Caco-2 (cell line): ENCODE data around the gene PPP1R14B. TPM values are rescaled to one million over a fixed set of nuclear protein-coding genes. Genes with fewer than 3 reads are reported as not detected.

Experiments used
- BruUV-seq: library from RNA; stranded (reverse); fragments of 400-500 nt; replicated peaks from 2 replicates; lab custom pipeline; 2021; lab: Mats Ljungman, UMichigan
- CTCF ChIA-PET: fragments of 300-600 bp; sonication (Branson Sonifier 250); formaldehyde crosslinking; loops from one replicate; lab custom pipeline; 2022; ENCODE audit warnings: antibody characterized with exemption; lab: Charles Lee
- POLR2A ChIA-PET: fragments of 300-600 bp; sonication (Branson Sonifier 250); formaldehyde crosslinking; loops from one replicate; lab custom pipeline; 2022; ENCODE audit warnings: antibody characterized with exemption; lab: Charles Lee
- DNase-seq, 2 experiments: peaks; one replicate each; pipeline versions ENCODE4 v3.0.0 to v3.0.0-alpha.2; 2020 to 2022
- H3K27me3 ChIP-seq: replicated peaks from 2 replicates; pipeline ENCODE4 v1.6.0; 2011; ENCODE audit warnings: low read length; ENCODE audit not compliant: control insufficient read depth, insufficient read depth
- H3K36me3 ChIP-seq: 2 replicates; pipeline ENCODE4 v1.5.1; 2011; ENCODE audit warnings: low read length; ENCODE audit not compliant: control insufficient read depth, insufficient read depth
- H3K4me1 ChIP-seq: fragments of 250-450 bp; sonication (Bioruptor Pico); 2 replicates; pipeline ENCODE4 v1.5.1; 2020; ENCODE audit warnings: mild to moderate bottlenecking
- H3K4me3 ChIP-seq: 2 replicates; pipeline ENCODE4 v1.5.1; 2011; ENCODE audit warnings: low read depth, mild to moderate bottlenecking, control low read depth, low read length
- H3K9me3 ChIP-seq: fragments of 250-450 bp; sonication (Bioruptor Pico); 2 replicates; pipeline ENCODE4 v1.5.1; 2020; ENCODE audit warnings: mild to moderate bottlenecking, moderate library complexity
- H3K27ac Mint-ChIP-seq: one replicate; pipeline ENCODE4 v1.8.0; 2022; ENCODE audit warnings: mixed read lengths; ENCODE audit not compliant: unreplicated experiment
- H3K27me3 Mint-ChIP-seq: one replicate; pipeline ENCODE4 v1.8.0; 2022; ENCODE audit warnings: mixed read lengths; ENCODE audit not compliant: insufficient read depth, unreplicated experiment
- H3K36me3 Mint-ChIP-seq: one replicate; pipeline ENCODE4 v1.8.0; 2022; ENCODE audit warnings: mild to moderate bottlenecking, mixed read lengths; ENCODE audit not compliant: insufficient read depth, unreplicated experiment
- H3K4me1 Mint-ChIP-seq: one replicate; pipeline ENCODE4 v1.8.0; 2022; ENCODE audit warnings: low read depth, mixed read lengths; ENCODE audit not compliant: unreplicated experiment
- H3K4me3 Mint-ChIP-seq: one replicate; pipeline ENCODE4 v1.8.0; 2022; ENCODE audit warnings: mild to moderate bottlenecking, moderate library complexity, mixed read lengths; ENCODE audit not compliant: unreplicated experiment
- H3K9me3 Mint-ChIP-seq: one replicate; pipeline ENCODE4 v1.8.0; 2022; ENCODE audit warnings: mixed read lengths; ENCODE audit not compliant: unreplicated experiment
- intact Hi-C: fragments of 100-400 bp; cut with micrococcal nuclease; formaldehyde crosslinking; loops from one replicate; pipeline ENCODE4 v1.10.0; 2022; ENCODE audit not compliant: unreplicated experiment
- total RNA-seq: library from RNA; stranded (reverse); gene quantifications from 2 replicates; pipeline ENCODE4 v1.2.3, GENCODE V29; 2022
- TF ChIP-seq, protein P1 (sequence below), 2 experiments: fragments of 200-600 bp in 1 of 2; IDR thresholded peaks; 1 replicate in 1 of 2; 2 replicates in 1 of 2; pipeline versions ENCODE4 v1.5.1 to v1.8.0; 2011 to 2022; ENCODE audit warnings: antibody characterized with exemption in 1 of 2, control low read depth in 1 of 2, inconsistent platforms in 1 of 2, low read depth in 1 of 2, low read length in 1 of 2, mild to moderate bottlenecking in 1 of 2, moderate library complexity in 1 of 2; ENCODE audit not compliant: insufficient read depth in 1 of 2, severe bottlenecking in 1 of 2, unreplicated experiment in 1 of 2

Gene PPP1R14B
- total RNA-seq, 1 experiment from 2014 or later: 162 TPM

DNA sequence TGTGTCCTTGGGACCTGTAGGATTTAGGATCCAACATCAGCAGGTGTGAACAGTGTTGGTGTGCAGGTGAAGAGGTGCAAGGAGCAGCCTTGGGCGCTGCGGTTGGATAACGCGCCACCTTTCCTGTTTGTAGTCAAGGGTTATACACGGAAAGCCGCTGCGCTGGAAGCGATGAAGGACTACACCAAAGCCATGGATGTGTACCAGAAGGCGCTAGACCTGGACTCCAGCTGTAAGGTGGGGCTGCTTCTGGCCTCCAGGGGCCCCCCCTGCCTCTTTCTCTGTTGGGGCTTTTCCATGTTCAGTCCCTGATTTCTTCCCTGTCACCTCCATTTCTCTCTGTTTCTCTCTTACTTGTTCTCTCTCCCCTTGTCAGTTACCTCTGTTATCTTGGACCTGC, 43.8 kb downstream of the PPP1R14B start:
- ChIA-PET CTCF (no interaction called here), POLR2A (no interaction called here)
- Histone ChIP-seq H3K27me3 (no peaks in the 10 kb centered on the region), H3K4me1 (no peaks in the 10 kb centered on the region), H3K4me3 (no peak overlapping the region), H3K9me3 (no peaks in the 10 kb centered on the region), H3K36me3 (peaks cover 7% of the 10 kb centered on the region)
- DNase-seq: no peak
- Mint-ChIP-seq H3K4me3 (no peak overlapping the region), H3K4me1 (no peaks in the 10 kb centered on the region), H3K9me3 (no peaks in the 10 kb centered on the region), H3K27ac (no peak overlapping the region), H3K27me3 (no peaks in the 10 kb centered on the region), H3K36me3 (peaks cover 85% of the 10 kb centered on the region)
- no TSS peak for BruUV-seq
- TF ChIP-seq, protein P1, sequence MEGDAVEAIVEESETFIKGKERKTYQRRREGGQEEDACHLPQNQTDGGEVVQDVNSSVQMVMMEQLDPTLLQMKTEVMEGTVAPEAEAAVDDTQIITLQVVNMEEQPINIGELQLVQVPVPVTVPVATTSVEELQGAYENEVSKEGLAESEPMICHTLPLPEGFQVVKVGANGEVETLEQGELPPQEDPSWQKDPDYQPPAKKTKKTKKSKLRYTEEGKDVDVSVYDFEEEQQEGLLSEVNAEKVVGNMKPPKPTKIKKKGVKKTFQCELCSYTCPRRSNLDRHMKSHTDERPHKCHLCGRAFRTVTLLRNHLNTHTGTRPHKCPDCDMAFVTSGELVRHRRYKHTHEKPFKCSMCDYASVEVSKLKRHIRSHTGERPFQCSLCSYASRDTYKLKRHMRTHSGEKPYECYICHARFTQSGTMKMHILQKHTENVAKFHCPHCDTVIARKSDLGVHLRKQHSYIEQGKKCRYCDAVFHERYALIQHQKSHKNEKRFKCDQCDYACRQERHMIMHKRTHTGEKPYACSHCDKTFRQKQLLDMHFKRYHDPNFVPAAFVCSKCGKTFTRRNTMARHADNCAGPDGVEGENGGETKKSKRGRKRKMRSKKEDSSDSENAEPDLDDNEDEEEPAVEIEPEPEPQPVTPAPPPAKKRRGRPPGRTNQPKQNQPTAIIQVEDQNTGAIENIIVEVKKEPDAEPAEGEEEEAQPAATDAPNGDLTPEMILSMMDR (IDR thresholded peaks at IDR 0.05; ENCODE audit: insufficient read depth in 1 of 2, low read depth in 1 of 2, low read length in 1 of 2, severe bottlenecking in 1 of 2, unreplicated experiment in 1 of 2): no peak
- intact Hi-C loops: no loop called here

DNA sequence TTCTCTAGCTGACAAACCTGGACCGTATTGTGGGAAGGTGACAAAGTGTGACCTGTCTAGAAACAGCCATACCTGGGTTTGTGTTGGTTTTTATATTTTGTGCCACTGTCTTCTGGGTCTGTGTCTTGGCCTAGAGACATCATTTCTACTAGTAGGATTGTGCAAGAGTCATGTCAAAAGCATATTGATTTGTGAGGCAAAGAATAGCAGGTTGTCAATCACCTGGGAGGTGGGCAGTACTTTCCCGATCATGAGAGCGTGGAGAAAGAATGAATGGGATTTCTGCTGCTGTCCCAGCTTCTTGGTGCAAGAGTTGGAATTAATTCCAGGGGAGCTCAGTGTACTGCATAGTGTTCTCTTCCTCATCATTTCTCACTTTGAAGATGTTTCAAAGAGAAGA, 45.2 kb downstream of the PPP1R14B start:
- intact Hi-C loops: no loop called here
- ChIA-PET CTCF (interaction anchor here (0.7 kb wide), 1 partner anchor 214 kb away, joined by 3 read pairs; no protein-coding TSS in a partner anchor), POLR2A (no interaction called here)
- Histone ChIP-seq H3K27me3 (no peaks in the 10 kb centered on the region), H3K4me3 (no peak overlapping the region), H3K4me1 (no peaks in the 10 kb centered on the region), H3K36me3 (peaks cover 10% of the 10 kb centered on the region), H3K9me3 (no peaks in the 10 kb centered on the region)
- no peak overlapping the region for H3K4me3 Mint-ChIP-seq
- H3K9me3 Mint-ChIP-seq: no peaks in the 10 kb centered on the region
- TF ChIP-seq, protein P1 (IDR thresholded peaks at IDR 0.05; ENCODE audit: insufficient read depth in 1 of 2, low read depth in 1 of 2, low read length in 1 of 2, severe bottlenecking in 1 of 2, unreplicated experiment in 1 of 2): no peak
- peaks cover 94% of the 10 kb centered on the region for H3K36me3 Mint-ChIP-seq
- no peaks in the 10 kb centered on the region for H3K4me1 Mint-ChIP-seq
- no peaks in the 10 kb centered on the region for H3K27me3 Mint-ChIP-seq
- peak overlapping the region; percentile 34 for H3K27ac Mint-ChIP-seq
- no peak for DNase-seq
- BruUV-seq: no TSS peak

DNA sequence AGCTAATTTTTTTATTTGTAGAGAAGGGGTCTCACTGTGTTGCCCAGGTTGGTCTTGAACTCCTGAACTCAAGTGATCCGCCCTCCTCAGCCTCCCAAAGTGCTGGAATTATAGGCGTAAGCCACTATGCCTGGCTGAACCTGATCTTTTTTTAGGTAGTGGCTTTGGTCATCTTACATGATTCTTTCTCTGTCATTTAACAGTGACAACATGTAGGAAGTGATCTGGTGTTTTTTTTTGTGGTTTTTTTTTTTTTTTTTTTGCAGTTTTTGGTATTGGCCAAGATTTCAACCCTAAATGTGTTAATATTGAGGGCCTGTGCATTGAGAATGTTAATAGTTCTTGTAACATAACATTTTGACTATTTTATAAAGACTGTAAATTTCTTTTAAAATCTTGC, 48.2 kb downstream of the PPP1R14B start:
- TF ChIP-seq, protein P1 (IDR thresholded peaks at IDR 0.05; ENCODE audit: insufficient read depth in 1 of 2, low read depth in 1 of 2, low read length in 1 of 2, severe bottlenecking in 1 of 2, unreplicated experiment in 1 of 2): no peak
- Mint-ChIP-seq H3K4me3 (no peak overlapping the region), H3K36me3 (peaks cover 100% of the 10 kb centered on the region), H3K27ac (no peak overlapping the region), H3K4me1 (no peaks in the 10 kb centered on the region), H3K9me3 (no peaks in the 10 kb centered on the region), H3K27me3 (no peaks in the 10 kb centered on the region)
- H3K36me3 ChIP-seq: peaks cover 11% of the 10 kb centered on the region
- intact Hi-C loops: no loop called here
- no peaks in the 10 kb centered on the region for H3K4me1 ChIP-seq
- ChIA-PET CTCF (no interaction called here), POLR2A (no interaction called here)
- H3K4me3 ChIP-seq: no peak overlapping the region
- DNase-seq: no peak
- H3K27me3 ChIP-seq: no peaks in the 10 kb centered on the region
- no peaks in the 10 kb centered on the region for H3K9me3 ChIP-seq
- no TSS peak for BruUV-seq
